Stimulated activated CD8-positive, alpha-beta memory T cell treated with anti-CD3 and anti-CD28 coated beads, Interleukin-7, amount 100 ng/mL, for 48 hours (primary cell): Measurements from ENCODE around the gene NR6A1.
"Not testable (repeated sequence)": the region's sequence is repeated elsewhere in the genome, so short reads cannot be mapped to it uniquely, and the experiment has no call there.

Experiments used
- DNase-seq, 2 donors: peaks; one replicate each; pipeline ENCODE4 v3.0.0-alpha.2; 2020; ENCODE audit warnings: low read depth in 1 of 2; ENCODE audit errors: extremely low read depth in 1 of 2

Gene NR6A1

GRCh38 chr9:124621371-124622328, 149.5 kb downstream of the NR6A1 start:
- DNase-seq, result no peak

GRCh38 chr9:124618476-124618875, 152.6 kb downstream of the NR6A1 start:
- DNase-seq, result no peak

GRCh38 chr9:124617477-124618141, 153.5 kb downstream of the NR6A1 start:
- DNase-seq, result peak; percentile 39 to 51

GRCh38 chr9:124616961-124617360, 154.2 kb downstream of the NR6A1 start:
- DNase-seq, result no peak

- not testable (repeated sequence) for DNase-seq
Observed at GRCh38 chr9:124615840-124616239, 155.3 kb downstream of the NR6A1 start.

- DNase-seq, result no peak
Observed at GRCh38 chr9:124615100-124615742, 155.9 kb downstream of the NR6A1 start.

- DNase-seq, result no peak
Observed at GRCh38 chr9:124613849-124614248, 157.3 kb downstream of the NR6A1 start.

- DNase-seq, result no peak
Observed at GRCh38 chr9:124611106-124611505, 160.0 kb downstream of the NR6A1 start.

- no peak for DNase-seq
Observed at GRCh38 chr9:124606027-124606426, 165.1 kb downstream of the NR6A1 start.

DNA sequence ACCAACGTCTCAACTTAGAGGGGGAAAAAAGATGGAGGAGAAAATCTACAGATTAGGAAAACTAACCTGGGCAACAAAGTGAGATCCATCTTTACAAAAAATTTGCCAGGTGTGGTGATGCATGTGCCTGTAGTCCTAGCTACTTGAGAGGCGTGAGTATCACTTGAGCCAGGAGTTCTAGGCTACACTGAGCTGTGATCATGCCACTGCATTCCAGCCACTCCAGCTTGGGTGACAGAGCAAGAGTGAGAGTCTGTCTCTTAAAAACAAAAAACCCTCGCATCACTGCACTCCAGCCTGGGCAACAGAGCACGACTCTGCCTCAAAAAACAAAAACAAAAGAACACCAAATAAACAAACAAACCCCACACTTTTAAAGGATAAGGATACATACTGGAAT, 165.9 kb downstream of the NR6A1 start:
- no peak for DNase-seq

DNA sequence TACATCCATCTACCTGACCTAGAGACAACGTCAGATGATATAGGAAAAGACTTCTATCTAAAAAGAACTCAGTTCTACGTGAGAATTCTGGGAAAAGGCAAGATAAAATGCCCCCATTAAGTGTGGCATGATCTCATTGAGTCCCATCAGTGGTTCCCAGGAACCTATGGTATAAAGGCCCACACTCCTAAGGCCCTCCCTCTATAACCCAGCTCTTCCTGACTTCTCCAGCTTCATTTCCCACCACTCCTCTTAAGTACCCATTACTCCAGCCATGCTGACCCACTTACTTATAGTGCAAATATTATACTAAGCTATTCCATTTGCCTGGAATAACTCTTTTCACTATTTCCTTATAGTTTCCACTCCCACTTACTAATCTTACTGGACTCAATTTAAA, 168.5 kb downstream of the NR6A1 start:
- no peak for DNase-seq

DNA sequence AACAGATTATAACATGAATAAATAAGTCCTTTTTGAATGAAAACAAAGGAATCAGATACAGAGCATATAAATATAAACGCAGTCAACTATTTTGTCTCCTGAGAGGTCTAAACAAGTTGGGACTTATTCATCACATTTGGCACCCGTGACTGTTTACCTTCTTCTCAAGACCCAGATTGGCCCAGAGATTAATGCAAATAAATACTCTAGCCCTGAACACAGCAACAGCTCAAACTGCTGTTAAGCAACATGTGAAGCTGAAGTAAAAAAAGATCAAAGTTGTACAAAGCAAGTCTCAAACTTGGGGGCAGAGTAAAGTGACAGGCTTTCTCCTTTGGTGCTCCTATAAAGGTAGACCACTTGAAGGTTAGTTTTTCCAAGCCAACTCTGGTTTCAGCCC, 168.9 kb downstream of the NR6A1 start:
- no peak for DNase-seq

GRCh38 chr9:124600407-124600806, 170.7 kb downstream of the NR6A1 start:
- DNase-seq, result no peak

DNA sequence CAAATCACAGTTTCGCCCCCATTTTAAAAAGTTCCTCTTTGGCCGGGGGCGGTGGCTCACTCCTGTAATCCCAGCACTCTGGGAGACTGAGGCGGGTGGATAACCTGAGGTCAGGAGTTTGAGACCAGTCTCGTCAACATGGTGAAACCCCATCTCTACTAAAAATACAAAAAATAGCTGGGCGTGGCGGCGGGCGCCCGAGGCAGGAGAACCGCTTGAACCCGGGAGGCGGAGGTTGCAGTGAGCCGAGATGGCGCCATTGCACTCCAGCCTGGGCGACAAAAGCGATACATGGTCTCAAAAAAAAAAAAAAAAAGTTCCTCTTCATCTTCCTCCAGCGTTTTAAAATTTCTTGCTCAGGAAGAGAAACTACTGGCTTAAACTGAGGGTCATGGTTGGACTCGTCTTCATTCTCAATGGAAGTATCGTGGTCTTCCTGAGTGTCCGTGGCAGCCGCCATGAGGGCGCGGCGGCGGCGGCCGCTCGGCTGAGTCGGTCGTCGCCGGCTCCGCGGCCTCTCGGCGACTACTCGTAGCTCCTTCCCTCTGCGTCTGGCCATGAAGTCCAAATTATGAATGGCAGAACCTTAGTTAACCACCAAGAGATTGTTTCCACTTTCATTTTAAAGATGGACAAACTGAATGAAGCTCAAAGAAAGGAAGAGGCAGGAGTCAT, 171.9 kb downstream of the NR6A1 start:
- no peak for DNase-seq

DNA sequence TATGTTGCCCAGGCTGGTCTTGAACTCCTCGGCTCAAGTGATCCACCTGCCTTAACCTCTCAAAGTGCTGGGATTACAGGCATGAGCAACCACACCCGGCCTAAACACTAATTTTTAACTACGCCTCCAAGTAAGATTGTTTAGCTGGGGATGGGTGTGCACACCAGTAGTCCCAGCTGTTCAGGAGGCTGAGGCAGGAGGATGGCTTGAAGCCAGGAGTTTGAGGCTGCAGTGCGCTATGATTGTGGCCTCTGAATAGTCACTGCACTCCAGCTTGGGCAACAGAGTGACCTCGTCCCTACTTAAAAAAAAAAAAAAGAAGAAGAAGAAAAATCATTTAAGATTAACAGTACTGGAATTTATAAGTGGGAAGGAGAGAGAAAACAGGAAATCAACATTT, 173.1 kb downstream of the NR6A1 start:
- DNase-seq, result no peak

- no peak for DNase-seq
Observed at GRCh38 chr9:124596172-124596839, 174.8 kb downstream of the NR6A1 start.

GRCh38 chr9:124595743-124596142, 175.4 kb downstream of the NR6A1 start:
- no peak for DNase-seq

- no peak for DNase-seq
Observed at GRCh38 chr9:124594673-124595072, 176.4 kb downstream of the NR6A1 start.

- DNase-seq, result no peak
Observed at GRCh38 chr9:124594225-124594624, 176.9 kb downstream of the NR6A1 start.

- no peak for DNase-seq
Observed at GRCh38 chr9:124593651-124594058, 177.5 kb downstream of the NR6A1 start.
